A172 (cell line): ENCODE data around the gene NUAK1. TPM values are rescaled to one million over a fixed set of nuclear protein-coding genes. Genes with fewer than 3 reads are reported as not detected.
A peak's percentile ranks its signal among the peaks of the same experiment; 100 is the strongest.

ENCODE experiments used
- DNase-seq: peaks from one replicate; pipeline ENCODE4 v3.0.0-alpha.2; 2015; ENCODE audit warnings: low spot score
- total RNA-seq: library from RNA; depleted of rRNA; stranded (reverse); fragments of >200 nt; shearing (Covaris generic); gene quantifications from 2 replicates; pipeline ENCODE4 v1.2.3, GENCODE V29; 2014; rRNA removed

Gene NUAK1
- total RNA-seq: 35.5 and 36.1 TPM in 2 replicates

GRCh38 chr12:106138633-106139421 lies at the start of gene NUAK1:
Gene NUAK1 (minus strand): TSS chr12:106138954. CDS start chr12:106138653, 301 bp downstream.
- peak; percentile 66 for DNase-seq

GRCh38 chr12:106188256-106188655 lies 49.5 kb upstream of the NUAK1 start:
- no peak for DNase-seq

- DNase-seq: no peak
Measured at GRCh38 chr12:106187842-106188241, 49.1 kb upstream of the NUAK1 start.

GRCh38 chr12:106187155-106187789 lies 48.5 kb upstream of the NUAK1 start:
- no peak for DNase-seq

- DNase-seq: no peak
Measured at GRCh38 chr12:106183735-106184134, 45.0 kb upstream of the NUAK1 start.

GRCh38 chr12:106181401-106182114 lies 42.8 kb upstream of the NUAK1 start:
- no peak for DNase-seq

GRCh38 chr12:106179086-106179485 lies 40.3 kb upstream of the NUAK1 start:
- no peak for DNase-seq

- DNase-seq: no peak
Measured at GRCh38 chr12:106178562-106178961, 39.8 kb upstream of the NUAK1 start.

- DNase-seq: no peak
Measured at GRCh38 chr12:106176560-106176959, 37.8 kb upstream of the NUAK1 start.

GRCh38 chr12:106174876-106175275 lies 36.1 kb upstream of the NUAK1 start:
- no peak for DNase-seq

GRCh38 chr12:106173442-106173841 lies 34.7 kb upstream of the NUAK1 start:
- no peak for DNase-seq

- no peak for DNase-seq
Measured at GRCh38 chr12:106171117-106171750, 32.5 kb upstream of the NUAK1 start.

- DNase-seq: peak; percentile 58
Measured at GRCh38 chr12:106170285-106170684, 31.5 kb upstream of the NUAK1 start.

- no peak for DNase-seq
Measured at GRCh38 chr12:106163712-106164111, 25.0 kb upstream of the NUAK1 start.

GRCh38 chr12:106161491-106161890 lies 22.7 kb upstream of the NUAK1 start:
- DNase-seq: no peak

- no peak for DNase-seq
Measured at GRCh38 chr12:106160915-106161314, 22.2 kb upstream of the NUAK1 start.

- no peak for DNase-seq
Measured at GRCh38 chr12:106157802-106158201, 19.0 kb upstream of the NUAK1 start.

- no peak for DNase-seq
Measured at GRCh38 chr12:106154751-106155273, 16.1 kb upstream of the NUAK1 start.

GRCh38 chr12:106152334-106152733 lies 13.6 kb upstream of the NUAK1 start:
- no peak for DNase-seq

GRCh38 chr12:106150555-106150954 lies 11.8 kb upstream of the NUAK1 start:
- no peak for DNase-seq

GRCh38 chr12:106149096-106149784 lies 10.5 kb upstream of the NUAK1 start:
- peak; percentile 21 for DNase-seq
